Measurements from ENCODE around the gene PHLDB2.

GRCh38 chr3:111986800-111987199 is 127.7 kb downstream of the PHLDB2 start:
- TF ChIP-seq CTCF (optimal IDR thresholded peaks at IDR 0.05 in 1 of 3, IDR thresholded peaks at IDR 0.05 in 1 of 3, conservative IDR thresholded peaks at IDR 0.05 in 1 of 3; ENCODE audit: extremely low read depth in 1 of 3, insufficient read depth in 2 of 3, low read length in 3 of 3) = no peak
- no peak for TF ChIP-seq EZH2 (IDR thresholded peaks at IDR 0.05; ENCODE audit: low read length)

Data from keratinocyte (primary cell).